SIG-M5 treated with dmso at 0.1 percent for 504 hours (cell line): ENCODE results near the gene CDC42BPG.

Experiments
- DNase-seq: peaks from one replicate; lab custom pipeline; 2025; ENCODE audit not compliant: unreplicated experiment; lab: John Stamatoyannopoulos, UW

CDC42BPG gene

GRCh38 chr11:64793271-64794160 is 50.9 kb downstream of the CDC42BPG start:
- DNase-seq = no peak

GRCh38 chr11:64792482-64792881 is 52.0 kb downstream of the CDC42BPG start:
- DNase-seq = no peak

DNA sequence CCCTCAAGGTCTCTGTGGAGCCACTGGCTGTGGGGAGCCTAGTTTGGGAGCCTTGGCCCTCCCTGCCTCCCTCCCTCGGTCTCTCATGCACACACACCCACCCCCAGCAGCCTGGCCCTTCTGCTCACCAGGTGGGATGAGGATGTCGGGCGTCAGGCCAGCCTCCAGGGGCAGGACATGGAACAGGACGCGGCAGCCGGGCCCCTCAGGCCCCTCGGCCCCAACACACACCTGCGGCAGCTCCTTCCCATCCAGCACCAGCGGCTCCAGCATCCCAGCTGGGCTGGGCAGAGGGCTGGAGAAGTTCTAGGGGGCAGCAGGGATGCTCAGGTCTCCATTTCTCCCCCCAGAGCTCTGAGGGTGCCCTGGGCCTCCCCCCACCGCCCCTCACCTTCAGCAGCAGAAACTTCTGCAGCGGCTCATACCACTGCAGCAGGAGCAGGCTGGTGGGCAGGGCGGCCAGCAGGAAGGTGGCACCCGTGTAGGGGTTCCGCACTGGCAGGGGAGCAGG is 52.6 kb downstream of the CDC42BPG start:
- no peak for DNase-seq

DNA sequence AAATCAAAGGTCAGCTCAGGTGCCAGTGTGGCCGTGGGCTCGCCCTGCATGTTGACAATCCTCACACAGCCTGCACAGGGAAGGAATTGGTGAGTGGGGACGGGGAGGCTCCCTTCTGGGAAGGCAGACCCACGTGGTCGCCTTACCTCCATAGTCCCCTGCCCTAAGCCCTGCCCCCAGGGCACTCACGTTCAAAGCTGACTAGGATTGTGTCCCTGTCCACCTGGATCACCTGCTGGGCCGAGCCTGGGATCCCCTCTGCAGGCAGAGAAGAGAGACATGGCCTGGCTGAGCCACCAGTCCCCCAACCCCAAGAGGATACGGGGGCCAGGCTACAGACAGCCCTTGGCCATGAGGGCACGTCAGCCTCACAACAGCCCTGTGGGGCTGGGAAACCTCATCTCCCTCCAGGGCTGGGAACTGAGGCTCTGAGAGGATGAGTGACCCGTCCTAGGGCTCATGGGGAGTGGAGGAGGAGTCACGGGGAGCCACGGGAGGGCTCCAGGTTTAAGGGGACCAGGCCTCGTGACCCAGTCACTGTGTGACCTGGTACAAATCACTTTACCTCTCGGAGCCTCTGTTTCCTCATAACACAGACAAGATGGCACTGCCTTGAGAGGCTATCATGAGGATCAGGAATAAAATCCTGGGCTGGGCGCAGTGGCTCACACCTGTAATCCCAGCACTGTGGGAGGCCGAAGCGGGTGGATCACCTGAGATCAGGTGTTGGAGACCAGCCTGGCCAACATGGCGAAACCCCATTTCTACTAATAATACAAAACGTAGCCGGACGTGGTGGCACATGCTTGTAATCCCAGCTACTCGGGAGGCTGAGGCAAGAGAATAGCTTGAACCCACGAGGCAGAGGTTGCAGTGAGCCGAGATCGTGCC is 54.0 kb downstream of the CDC42BPG start:
- no peak for DNase-seq

- no peak for DNase-seq
These were observed 54.9 kb downstream of the CDC42BPG start for GRCh38 chr11:64789331-64790204.

- DNase-seq = no peak
These were observed 55.9 kb downstream of the CDC42BPG start for GRCh38 chr11:64788321-64789215.

GRCh38 chr11:64787526-64788320 is 56.7 kb downstream of the CDC42BPG start:
- DNase-seq = peak; percentile 46

DNA sequence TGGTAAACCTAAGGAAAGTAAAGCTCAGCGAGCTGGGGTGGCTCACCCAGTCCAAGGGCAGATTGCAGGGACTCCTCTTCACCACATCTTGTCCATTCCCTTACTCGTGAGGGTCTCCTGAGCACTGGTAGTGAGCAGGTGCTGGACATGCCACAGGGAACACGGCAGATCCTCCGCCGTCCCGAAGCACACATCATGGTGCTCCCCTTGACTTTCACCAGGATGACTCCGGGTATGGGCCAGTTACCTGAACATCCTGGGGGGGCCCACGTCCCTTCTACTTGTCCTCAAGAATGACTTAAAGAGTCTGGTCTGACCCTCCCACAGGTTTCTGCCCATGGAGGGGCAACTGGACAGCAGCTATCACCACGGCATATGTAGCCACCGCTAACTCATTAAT is 58.1 kb downstream of the CDC42BPG start:
- DNase-seq = no peak

DNA sequence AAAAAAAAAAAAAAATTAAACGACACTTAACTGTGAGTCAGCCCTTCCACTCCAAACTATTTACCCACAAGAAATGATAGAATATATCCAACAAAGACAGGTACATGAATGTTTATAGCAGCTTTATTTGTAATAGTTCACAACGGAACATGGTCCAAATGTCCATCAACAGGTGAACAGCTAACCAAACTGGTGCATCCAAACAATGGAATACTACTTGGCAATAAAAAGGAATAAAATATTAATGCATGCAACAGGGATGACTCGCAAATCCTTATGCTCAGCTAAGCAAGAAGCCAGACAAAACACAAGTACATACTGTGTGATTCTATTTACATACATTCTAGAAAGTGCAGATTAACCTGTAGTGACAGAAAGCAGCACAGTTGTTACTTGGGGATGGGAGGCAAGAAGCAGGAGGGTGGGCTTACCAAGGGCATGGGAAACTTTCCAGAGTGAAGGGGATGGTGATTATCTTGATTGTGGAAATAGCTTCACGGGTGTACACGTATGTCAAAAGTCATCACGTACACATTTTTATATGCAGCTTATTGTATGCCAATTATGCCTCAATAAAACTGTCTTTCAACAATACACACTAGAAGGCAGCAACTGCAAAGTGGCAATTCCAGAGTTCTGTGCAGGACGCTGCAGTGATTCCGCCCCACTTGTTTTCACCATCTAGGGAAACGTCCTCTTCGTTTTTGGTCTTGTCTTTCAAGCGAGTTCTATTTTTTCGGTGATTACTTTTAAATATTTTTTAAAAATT is 59.5 kb downstream of the CDC42BPG start:
- DNase-seq = no peak

GRCh38 chr11:64778473-64779298 is 65.8 kb downstream of the CDC42BPG start, which contains the start of gene SF1:
TSS of gene SF1 (minus strand) at chr11:64778542. CDS start at chr11:64778392, 150 bp downstream.
- peak; percentile 99 for DNase-seq

DNA sequence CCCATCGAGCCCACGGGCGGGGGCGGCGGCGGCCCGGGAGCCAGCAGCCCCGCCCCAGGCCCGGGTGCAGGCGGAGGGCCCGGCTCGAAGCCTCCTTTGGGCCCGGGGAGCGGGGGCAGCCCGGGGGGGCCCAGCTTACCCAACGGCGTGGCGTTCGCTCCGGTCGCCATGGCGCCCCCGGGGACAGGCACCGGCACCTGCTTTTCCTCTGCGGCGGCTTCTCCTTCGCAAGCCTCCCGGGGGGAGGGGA is 66.3 kb downstream of the CDC42BPG start:
- no peak for DNase-seq

DNA sequence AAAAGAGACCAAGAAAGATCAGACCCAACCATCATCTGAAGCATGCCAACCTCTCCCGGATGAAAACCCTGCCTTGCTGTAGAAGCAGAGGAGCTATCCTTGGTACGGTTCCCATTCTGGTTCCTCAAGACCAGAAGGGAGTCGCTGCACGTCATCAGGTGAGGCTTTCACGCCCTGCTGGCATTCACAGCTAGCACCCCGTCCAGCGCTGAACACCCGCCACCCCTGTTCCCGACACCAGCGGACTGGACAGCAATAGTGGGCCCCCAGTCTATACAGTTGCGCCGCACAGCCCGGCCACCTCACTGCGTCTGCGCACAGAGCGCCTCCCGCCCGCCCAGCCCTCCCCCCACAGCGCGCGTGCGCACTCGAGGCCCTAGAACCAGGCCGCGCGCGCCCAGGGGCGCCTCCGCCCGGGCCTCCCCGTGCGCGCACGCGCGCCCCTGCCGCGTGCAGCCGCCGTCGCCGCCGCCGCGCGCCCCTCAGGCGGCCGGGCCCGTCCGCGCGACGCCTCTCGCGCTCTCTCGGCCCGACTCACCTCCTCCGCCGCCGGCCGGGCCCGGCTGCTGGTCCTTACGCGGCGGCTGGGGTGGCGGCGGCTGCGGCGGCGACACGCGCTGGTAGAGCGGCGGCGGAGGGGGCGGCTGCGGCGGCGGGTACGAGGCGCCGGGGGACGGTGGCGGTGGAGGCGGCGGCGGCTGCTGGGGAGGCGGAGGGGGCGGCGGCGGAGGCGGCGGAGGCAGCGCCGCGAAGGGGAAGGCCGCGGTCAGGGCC is 66.8 kb downstream of the CDC42BPG start:
- DNase-seq = peak; percentile 74

DNA sequence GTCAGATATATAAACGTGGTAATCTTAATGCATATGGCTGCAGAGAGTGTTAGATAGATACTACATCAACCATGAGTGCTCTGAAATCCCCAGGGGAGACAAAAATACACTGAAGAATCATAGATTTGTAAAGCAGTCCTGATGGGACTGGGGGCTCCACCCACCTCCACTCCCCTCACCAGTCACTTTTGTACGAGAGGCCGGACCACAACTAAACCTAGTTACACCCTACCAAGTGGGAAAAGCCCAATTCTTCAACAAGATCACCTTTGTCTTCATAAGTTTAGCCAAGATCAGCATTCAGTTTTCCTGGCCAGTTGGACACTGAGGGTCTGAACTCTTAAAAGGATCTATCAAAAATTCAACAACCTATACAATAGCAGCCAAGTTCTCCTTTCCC is 67.6 kb downstream of the CDC42BPG start:
- DNase-seq = no peak

- no peak for DNase-seq
These were observed 68.0 kb downstream of the CDC42BPG start for GRCh38 chr11:64776425-64776824.

GRCh38 chr11:64774144-64774543 is 70.3 kb downstream of the CDC42BPG start:
- DNase-seq = no peak
